Astrocyte (in vitro differentiated cells and primary cell): ENCODE measurements around the gene SLC66A1. TPM values are rescaled to one million over a fixed set of nuclear protein-coding genes. Genes with fewer than 3 reads are reported as not detected.

Experiments
- DNase-seq: peaks from one replicate; pipeline ENCODE4 v3.0.0-alpha.2; 2010; ENCODE audit warnings: low read depth
- FAIRE-seq: peaks from 2 replicates; lab custom pipeline; 2011; peaks lifted over from hg19 to GRCh38; lab: Jason Lieb, UNC
- H2AFZ ChIP-seq: 2 replicates; pipeline ENCODE4 v1.6.0; 2012; ENCODE audit warnings: low read depth, low read length, inconsistent platforms
- H3K27ac ChIP-seq: 2 replicates; pipeline ENCODE4 v1.5.1; 2011; ENCODE audit warnings: low read depth, low read length, inconsistent platforms
- H3K27me3 ChIP-seq: 2 replicates; pipeline ENCODE4 v1.6.0; 2011; ENCODE audit warnings: low read length, inconsistent platforms; ENCODE audit not compliant: insufficient read depth
- H3K36me3 ChIP-seq: 2 replicates; pipeline ENCODE4 v1.5.1; 2011; ENCODE audit warnings: low read length, inconsistent platforms; ENCODE audit not compliant: insufficient read depth
- H3K4me1 ChIP-seq: 2 replicates; pipeline ENCODE4 v1.5.1; 2011; ENCODE audit warnings: low read length, inconsistent platforms; ENCODE audit not compliant: insufficient read depth
- H3K4me2 ChIP-seq: 2 replicates; pipeline ENCODE4 v1.6.0; 2012; ENCODE audit warnings: low read length, inconsistent platforms
- H3K4me3 ChIP-seq: 2 replicates; pipeline ENCODE4 v1.5.1; 2011; ENCODE audit warnings: low read depth, mild to moderate bottlenecking, low read length, inconsistent platforms; ENCODE audit not compliant: insufficient read depth
- H3K79me2 ChIP-seq: 2 replicates; pipeline ENCODE4 v1.6.0; 2012; ENCODE audit warnings: mild to moderate bottlenecking, low read length, inconsistent platforms; ENCODE audit not compliant: insufficient read depth
- H3K9ac ChIP-seq: 2 replicates; pipeline ENCODE4 v1.6.0; 2012; ENCODE audit warnings: mild to moderate bottlenecking, low read length, inconsistent platforms
- H3K9me3 ChIP-seq: 2 replicates; pipeline ENCODE4 v1.5.1; 2012; ENCODE audit warnings: low read depth, mild to moderate bottlenecking, low read length, inconsistent platforms; ENCODE audit not compliant: insufficient read depth
- H4K20me1 ChIP-seq: 2 replicates; pipeline ENCODE4 v1.6.0; 2012; ENCODE audit warnings: low read length, inconsistent platforms; ENCODE audit not compliant: insufficient read depth
- H3K27ac Mint-ChIP-seq: one replicate; pipeline ENCODE4 v1.8.0; 2021; ENCODE audit warnings: mild to moderate bottlenecking, mixed read lengths; ENCODE audit not compliant: unreplicated experiment
- H3K27me3 Mint-ChIP-seq: one replicate; pipeline ENCODE4 v1.8.0; 2021; ENCODE audit warnings: low read depth, mixed read lengths; ENCODE audit not compliant: unreplicated experiment
- H3K36me3 Mint-ChIP-seq: one replicate; pipeline ENCODE4 v1.8.0; 2021; ENCODE audit warnings: low read depth, mixed read lengths; ENCODE audit not compliant: unreplicated experiment
- H3K4me1 Mint-ChIP-seq: one replicate; pipeline ENCODE4 v1.8.0; 2021; ENCODE audit warnings: low read depth, mixed read lengths; ENCODE audit not compliant: unreplicated experiment
- H3K4me3 Mint-ChIP-seq: one replicate; pipeline ENCODE4 v1.8.0; 2021; ENCODE audit warnings: mild to moderate bottlenecking, moderate library complexity, mixed read lengths; ENCODE audit not compliant: unreplicated experiment
- H3K9me3 Mint-ChIP-seq: one replicate; pipeline ENCODE4 v1.8.0; 2021; ENCODE audit warnings: mild to moderate bottlenecking, mixed read lengths; ENCODE audit not compliant: unreplicated experiment
- CTCF ChIP-seq: IDR thresholded peaks from 2 replicates; pipeline ENCODE4 v1.5.1; 2011; ENCODE audit warnings: low read depth, mild to moderate bottlenecking, inconsistent platforms, low read length, moderate library complexity; ENCODE audit not compliant: insufficient read depth
- EZH2 ChIP-seq: IDR thresholded peaks from 2 replicates; pipeline ENCODE4 v1.6.1; 2012; ENCODE audit warnings: mild to moderate bottlenecking, low read length, inconsistent platforms; ENCODE audit not compliant: insufficient read depth
- total RNA-seq: library from RNA; stranded (reverse); gene quantifications from 2 replicates; pipeline ENCODE4 v1.2.1, GENCODE V29; 2021

Gene SLC66A1
- total RNA-seq, 1 donor from 2014 or later: 21.5 TPM

GRCh38 chr1:19360016-19360415 lies 47.9 kb downstream of the SLC66A1 start:
- H3K27ac Mint-ChIP-seq: no peak overlapping the region
- H3K4me3 ChIP-seq: no peak overlapping the region
- no peak for TF ChIP-seq EZH2
- no peak for TF ChIP-seq CTCF
- no peaks in the 10 kb centered on the region for H3K27me3 Mint-ChIP-seq
- H3K9me3 Mint-ChIP-seq: no peaks in the 10 kb centered on the region
- peaks cover 21% of the 10 kb centered on the region for H3K36me3 ChIP-seq
- no peak overlapping the region for H3K9ac ChIP-seq
- H3K9me3 ChIP-seq: no peaks in the 10 kb centered on the region
- H2AFZ ChIP-seq: no peak overlapping the region
- H3K4me3 Mint-ChIP-seq: no peak overlapping the region
- peaks cover 75% of the 10 kb centered on the region for H3K79me2 ChIP-seq
- no peaks in the 10 kb centered on the region for H3K4me1 ChIP-seq
- FAIRE-seq (no peak), DNase-seq (no peak)
- H3K4me2 ChIP-seq: no peak overlapping the region
- H3K4me1 Mint-ChIP-seq: peaks cover 14% of the 10 kb centered on the region
- no peaks in the 10 kb centered on the region for H3K27me3 ChIP-seq
- H3K36me3 Mint-ChIP-seq: peaks cover 18% of the 10 kb centered on the region
- no peak overlapping the region for H3K27ac ChIP-seq
- peaks cover 91% of the 10 kb centered on the region for H4K20me1 ChIP-seq

GRCh38 chr1:19360432-19360831 lies 48.3 kb downstream of the SLC66A1 start:
- no peak for TF ChIP-seq CTCF
- no peak for TF ChIP-seq EZH2
- Histone ChIP-seq H4K20me1 (peaks cover 94% of the 10 kb centered on the region), H3K4me2 (no peak overlapping the region), H3K4me3 (no peak overlapping the region), H3K27ac (no peak overlapping the region), H3K9ac (no peak overlapping the region), H3K79me2 (peaks cover 77% of the 10 kb centered on the region), H3K9me3 (no peaks in the 10 kb centered on the region), H2AFZ (no peak overlapping the region), H3K4me1 (no peaks in the 10 kb centered on the region), H3K36me3 (peaks cover 24% of the 10 kb centered on the region), H3K27me3 (no peaks in the 10 kb centered on the region)
- FAIRE-seq (no peak), DNase-seq (no peak)
- no peak overlapping the region for H3K27ac Mint-ChIP-seq
- H3K36me3 Mint-ChIP-seq: peaks cover 17% of the 10 kb centered on the region
- peaks cover 13% of the 10 kb centered on the region for H3K4me1 Mint-ChIP-seq
- no peaks in the 10 kb centered on the region for H3K27me3 Mint-ChIP-seq
- H3K4me3 Mint-ChIP-seq: no peak overlapping the region
- no peaks in the 10 kb centered on the region for H3K9me3 Mint-ChIP-seq

GRCh38 chr1:19360843-19361610 lies 48.9 kb downstream of the SLC66A1 start:
- Histone ChIP-seq H3K4me2 (no peak overlapping the region), H3K4me1 (no peaks in the 10 kb centered on the region), H3K9me3 (no peaks in the 10 kb centered on the region), H3K9ac (no peak overlapping the region), H3K79me2 (peaks cover 81% of the 10 kb centered on the region), H3K27me3 (no peaks in the 10 kb centered on the region), H2AFZ (no peak overlapping the region), H4K20me1 (peaks cover 94% of the 10 kb centered on the region), H3K4me3 (no peak overlapping the region), H3K36me3 (peaks cover 21% of the 10 kb centered on the region), H3K27ac (no peak overlapping the region)
- no peak for DNase-seq
- no peak for TF ChIP-seq EZH2
- no peak for TF ChIP-seq CTCF
- Mint-ChIP-seq H3K4me3 (no peak overlapping the region), H3K27me3 (no peaks in the 10 kb centered on the region), H3K9me3 (no peaks in the 10 kb centered on the region), H3K4me1 (peaks cover 17% of the 10 kb centered on the region), H3K27ac (no peak overlapping the region), H3K36me3 (peaks cover 16% of the 10 kb centered on the region)
- FAIRE-seq: no peak
